Measurements from ENCODE around the gene ADAMTS2.

ADAMTS2 gene

GRCh38 chr5:179137016-179137642 is 208.1 kb downstream of the ADAMTS2 start:
- ATAC-seq (peak; percentile 19), DNase-seq (no peak)
- Mint-ChIP-seq H3K27ac (peak overlapping the region in 1 of 2 donors; percentile 54), H3K9me3 (no peaks in the 10 kb centered on the region), H3K27me3 (no peaks in the 10 kb centered on the region), H3K4me3 (no peak overlapping the region), H3K4me1 (peaks cover 6% of the 10 kb centered on the region)

GRCh38 chr5:179135441-179136215 is 209.6 kb downstream of the ADAMTS2 start:
- DNase-seq = no peak
- H3K4me3 Mint-ChIP-seq = no peak overlapping the region
- no peaks in the 10 kb centered on the region for H3K4me1 Mint-ChIP-seq
- H3K27ac Mint-ChIP-seq = no peak overlapping the region
- no peaks in the 10 kb centered on the region for H3K9me3 Mint-ChIP-seq
- no peak for ATAC-seq
- no peaks in the 10 kb centered on the region for H3K27me3 Mint-ChIP-seq

- DNase-seq = no peak
- no peaks in the 10 kb centered on the region for H3K4me1 Mint-ChIP-seq
- H3K9me3 Mint-ChIP-seq = no peaks in the 10 kb centered on the region
- H3K27me3 Mint-ChIP-seq = no peaks in the 10 kb centered on the region
- no peak overlapping the region for H3K27ac Mint-ChIP-seq
- no peak for ATAC-seq
- H3K4me3 Mint-ChIP-seq = no peak overlapping the region
These were observed 210.3 kb downstream of the ADAMTS2 start for GRCh38 chr5:179135006-179135405.

GRCh38 chr5:179134511-179134910 is 210.8 kb downstream of the ADAMTS2 start:
- no peaks in the 10 kb centered on the region for H3K4me1 Mint-ChIP-seq
- no peak for ATAC-seq
- H3K4me3 Mint-ChIP-seq = no peak overlapping the region
- no peak overlapping the region for H3K27ac Mint-ChIP-seq
- no peak for DNase-seq
- H3K9me3 Mint-ChIP-seq = no peaks in the 10 kb centered on the region
- no peaks in the 10 kb centered on the region for H3K27me3 Mint-ChIP-seq

- Mint-ChIP-seq H3K4me3 (no peak overlapping the region), H3K27me3 (no peaks in the 10 kb centered on the region), H3K4me1 (no peaks in the 10 kb centered on the region), H3K27ac (no peak overlapping the region), H3K9me3 (no peaks in the 10 kb centered on the region)
- ATAC-seq (no peak), DNase-seq (no peak)
These were observed 212.5 kb downstream of the ADAMTS2 start for GRCh38 chr5:179132586-179133355.

GRCh38 chr5:179131886-179132585 is 213.2 kb downstream of the ADAMTS2 start:
- no peaks in the 10 kb centered on the region for H3K9me3 Mint-ChIP-seq
- H3K27ac Mint-ChIP-seq = no peak overlapping the region
- DNase-seq = no peak
- H3K4me1 Mint-ChIP-seq = no peaks in the 10 kb centered on the region
- H3K27me3 Mint-ChIP-seq = no peaks in the 10 kb centered on the region
- peak; percentile 17 for ATAC-seq
- no peak overlapping the region for H3K4me3 Mint-ChIP-seq

- no peaks in the 10 kb centered on the region for H3K9me3 Mint-ChIP-seq
- ATAC-seq = no peak
- no peak overlapping the region for H3K4me3 Mint-ChIP-seq
- H3K4me1 Mint-ChIP-seq = no peaks in the 10 kb centered on the region
- H3K27ac Mint-ChIP-seq = no peak overlapping the region
- no peak for DNase-seq
- no peaks in the 10 kb centered on the region for H3K27me3 Mint-ChIP-seq
These were observed 213.9 kb downstream of the ADAMTS2 start for GRCh38 chr5:179131321-179131835.

GRCh38 chr5:179130101-179130681 is 215.1 kb downstream of the ADAMTS2 start:
- H3K27ac Mint-ChIP-seq = no peak overlapping the region
- no peaks in the 10 kb centered on the region for H3K4me1 Mint-ChIP-seq
- no peaks in the 10 kb centered on the region for H3K9me3 Mint-ChIP-seq
- H3K4me3 Mint-ChIP-seq = no peak overlapping the region
- ATAC-seq (no peak), DNase-seq (no peak)
- no peaks in the 10 kb centered on the region for H3K27me3 Mint-ChIP-seq

- Mint-ChIP-seq H3K27ac (peak overlapping the region in 1 of 2 donors; percentile 44), H3K27me3 (no peaks in the 10 kb centered on the region), H3K9me3 (no peaks in the 10 kb centered on the region), H3K4me3 (no peak overlapping the region), H3K4me1 (no peaks in the 10 kb centered on the region)
- ATAC-seq (no peak), DNase-seq (no peak)
These were observed 215.6 kb downstream of the ADAMTS2 start for GRCh38 chr5:179129607-179130071.

- Mint-ChIP-seq H3K27me3 (no peaks in the 10 kb centered on the region), H3K4me3 (no peak overlapping the region), H3K27ac (no peak overlapping the region), H3K4me1 (no peaks in the 10 kb centered on the region), H3K9me3 (no peaks in the 10 kb centered on the region)
- ATAC-seq (no peak), DNase-seq (no peak)
These were observed 216.3 kb downstream of the ADAMTS2 start for GRCh38 chr5:179128976-179129375.

- DNase-seq (no peak), ATAC-seq (no peak)
- no peaks in the 10 kb centered on the region for H3K4me1 Mint-ChIP-seq
- H3K27ac Mint-ChIP-seq = no peak overlapping the region
- H3K27me3 Mint-ChIP-seq = no peaks in the 10 kb centered on the region
- H3K4me3 Mint-ChIP-seq = no peak overlapping the region
- H3K9me3 Mint-ChIP-seq = no peaks in the 10 kb centered on the region
These were observed 217.3 kb downstream of the ADAMTS2 start for GRCh38 chr5:179128041-179128365.

GRCh38 chr5:179127136-179128040 is 217.9 kb downstream of the ADAMTS2 start:
- DNase-seq (peak in 1 of 2 donors; percentile 3), ATAC-seq (no peak)
- Mint-ChIP-seq H3K9me3 (no peaks in the 10 kb centered on the region), H3K27ac (peak overlapping the region in 1 of 2 donors; percentile 86), H3K27me3 (no peaks in the 10 kb centered on the region), H3K4me3 (no peak overlapping the region), H3K4me1 (no peaks in the 10 kb centered on the region)

GRCh38 chr5:179126506-179126991 is 218.7 kb downstream of the ADAMTS2 start:
- H3K9me3 Mint-ChIP-seq = no peaks in the 10 kb centered on the region
- DNase-seq (peak in 1 of 2 donors; percentile 4), ATAC-seq (no peak)

More at GRCh38 chr5:179126506-179126991, 218.7 kb downstream of the ADAMTS2 start:
- no peaks in the 10 kb centered on the region for H3K4me1 Mint-ChIP-seq
- H3K27me3 Mint-ChIP-seq = no peaks in the 10 kb centered on the region
- H3K4me3 Mint-ChIP-seq = no peak overlapping the region
- peak overlapping the region in 1 of 2 donors; percentile 86 for H3K27ac Mint-ChIP-seq
